H1 (cell line): ENCODE measurements around the gene POLR3K.

Experiments
- BACH1 ChIP-seq: IDR thresholded peaks from 2 replicates; pipeline ENCODE4 v1.6.1; 2012; ENCODE audit warnings: low read length, improper control_type of control experiment
- EZH2 ChIP-seq: fragments of 200-600 bp; sonication (generic); IDR thresholded peaks from 2 replicates; pipeline ENCODE4 v1.7.1; 2012; ENCODE audit warnings: low read depth, mild to moderate bottlenecking, moderate library complexity, low read length, inconsistent platforms; ENCODE audit not compliant: severe bottlenecking
- HDAC2 ChIP-seq, 2 experiments: fragments of 300-600 bp in 1 of 2; sonication (generic) in 1 of 2; IDR thresholded peaks; 2 replicates each; pipeline ENCODE4 v1.6.1; 2011 to 2012; ENCODE audit warnings: low read depth in 2 of 2, low read length in 2 of 2, mild to moderate bottlenecking in 2 of 2, moderate library complexity in 2 of 2, borderline replicate concordance in 1 of 2, inconsistent platforms in 1 of 2
- POLR2A ChIP-seq, 2 experiments: IDR thresholded peaks; 1 replicate in 1 of 2; 2 replicates in 1 of 2; pipeline ENCODE4 v1.6.1; 2011; ENCODE audit warnings: low read depth in 2 of 2, low read length in 2 of 2, mild to moderate bottlenecking in 2 of 2; ENCODE audit errors: control extremely low read depth in 1 of 2
- SP1 ChIP-seq: IDR thresholded peaks from 2 replicates; pipeline ENCODE4 v1.6.1; 2011; ENCODE audit warnings: low read depth, low read length

DNA sequence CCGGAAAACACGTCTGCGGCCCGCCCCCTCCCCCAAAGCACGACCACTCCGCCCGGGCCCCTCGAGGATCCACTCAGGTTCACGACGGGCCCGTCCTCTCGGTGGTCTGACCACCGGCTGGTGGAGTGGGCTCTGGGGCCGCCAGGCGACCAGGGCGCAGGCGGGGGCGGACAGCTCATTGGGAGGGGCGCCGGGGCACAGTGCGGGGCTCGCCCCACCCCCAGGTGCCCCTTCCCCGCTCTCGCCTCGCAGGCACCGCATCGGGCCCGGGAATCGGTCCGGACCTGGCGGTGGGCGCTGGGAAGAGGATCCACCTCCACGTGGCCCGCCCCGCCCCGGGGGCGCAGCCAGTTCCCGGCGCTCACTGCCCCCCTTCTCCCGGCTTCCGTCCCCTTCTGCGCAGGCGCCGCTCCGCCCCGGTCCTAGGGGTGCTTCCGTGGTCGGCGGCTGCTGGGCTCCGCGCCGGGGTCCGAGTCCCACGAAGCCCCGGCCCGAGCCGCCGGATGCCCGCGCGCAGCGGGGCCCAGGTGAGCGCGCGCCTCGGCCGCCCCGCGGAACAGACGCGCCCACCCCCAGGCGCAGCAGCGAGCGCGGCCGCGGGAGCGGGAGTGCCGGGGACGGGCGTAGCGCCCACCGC, 24.5 kb upstream of the POLR3K start, which contains the start of gene MPG:
- TF ChIP-seq SP1: no peak
- TF ChIP-seq EZH2: no peak
- TF ChIP-seq POLR2A (IDR thresholded peaks at IDR 0.05; ENCODE audit: control extremely low read depth in 1 of 2, low read depth in 2 of 2, low read length in 2 of 2): no peak; a peak in 1 of 3 replicates
- TF ChIP-seq BACH1: no peak; the same call in 1 of the 2 replicates
- TF ChIP-seq HDAC2 (IDR thresholded peaks at IDR 0.05; ENCODE audit: borderline replicate concordance in 1 of 2, low read depth in 2 of 2, low read length in 2 of 2): no peak
